Muscle layer of duodenum (tissue), 2 donors: ENCODE data around the gene CORIN.

Experiments
- H3K27ac ChIP-seq: one replicate; pipeline ENCODE4 v1.7.0; 2013; ENCODE audit warnings: mild to moderate bottlenecking, low read length
- H3K27me3 ChIP-seq: one replicate; pipeline ENCODE4 v1.7.0; 2013; ENCODE audit warnings: low read depth, mild to moderate bottlenecking, control low read depth, low read length
- H3K36me3 ChIP-seq, 2 donors: one replicate each; pipeline ENCODE4 v1.7.0; 2013; ENCODE audit warnings: low read length in 2 of 2, control low read depth in 1 of 2, mild to moderate bottlenecking in 1 of 2; ENCODE audit not compliant: insufficient read depth in 2 of 2, control insufficient read depth in 1 of 2
- H3K4me1 ChIP-seq, 2 donors: one replicate each; pipeline ENCODE4 v1.7.0; 2013; ENCODE audit warnings: low read length in 2 of 2, mild to moderate bottlenecking in 2 of 2, control low read depth in 1 of 2, moderate library complexity in 1 of 2; ENCODE audit not compliant: insufficient read depth in 2 of 2, control insufficient read depth in 1 of 2
- H3K4me3 ChIP-seq, 2 donors: one replicate each; pipeline ENCODE4 v1.7.0; 2013; ENCODE audit warnings: low read length in 2 of 2, low read depth in 1 of 2, mild to moderate bottlenecking in 1 of 2
- H3K9me3 ChIP-seq, 2 donors: one replicate each; pipeline ENCODE4 v1.7.0; 2013; ENCODE audit warnings: low read length in 2 of 2, control low read depth in 1 of 2, mild to moderate bottlenecking in 1 of 2; ENCODE audit not compliant: control insufficient read depth in 1 of 2
- donor health status: healthy.

Gene CORIN

DNA sequence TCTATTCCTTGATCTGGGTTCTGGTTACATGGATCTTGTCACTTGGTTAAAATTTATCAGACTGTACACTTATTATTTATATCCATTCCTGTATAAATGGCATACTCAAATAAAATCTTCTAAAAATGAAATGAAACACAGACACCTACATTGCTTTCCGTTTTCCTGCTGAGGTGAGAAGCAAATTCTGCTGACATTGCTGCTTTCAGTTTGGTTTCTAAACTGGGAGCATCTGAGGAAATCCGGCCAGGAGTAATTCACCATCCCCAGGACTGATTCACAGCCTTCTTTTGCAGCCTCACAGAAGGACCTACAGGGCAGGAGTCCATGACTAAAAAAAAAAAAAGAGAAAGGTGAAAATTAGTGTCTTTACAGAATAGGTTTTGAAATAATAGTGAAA, 93.6 kb downstream of the CORIN start:
- H3K4me1 ChIP-seq, result no peaks in the 10 kb centered on the region

GRCh38 chr4:47741200-47741599, 96.7 kb downstream of the CORIN start:
- Histone ChIP-seq H3K4me1 (no peaks in the 10 kb centered on the region), H3K27ac (no peak overlapping the region), H3K9me3 (peaks cover 7 to 8% of the 10 kb centered on the region in 2 donors), H3K4me3 (no peak overlapping the region), H3K36me3 (no peaks in the 10 kb centered on the region), H3K27me3 (no peaks in the 10 kb centered on the region)

More for the DNA sequence above, 93.6 kb downstream of the CORIN start:
- H3K9me3 ChIP-seq, result peaks cover 7 to 8% of the 10 kb centered on the region in 2 donors
- no peaks in the 10 kb centered on the region for H3K36me3 ChIP-seq
- no peak overlapping the region for H3K4me3 ChIP-seq
- H3K27me3 ChIP-seq, result no peaks in the 10 kb centered on the region
- H3K27ac ChIP-seq, result no peak overlapping the region

- H3K27me3 ChIP-seq, result no peaks in the 10 kb centered on the region
- peaks cover 4 to 7% of the 10 kb centered on the region in 2 donors for H3K9me3 ChIP-seq
- H3K27ac ChIP-seq, result no peak overlapping the region
- H3K4me1 ChIP-seq, result no peaks in the 10 kb centered on the region
- H3K4me3 ChIP-seq, result no peak overlapping the region
- H3K36me3 ChIP-seq, result no peaks in the 10 kb centered on the region
These were observed 100.5 kb downstream of the CORIN start for GRCh38 chr4:47737326-47737725.

DNA sequence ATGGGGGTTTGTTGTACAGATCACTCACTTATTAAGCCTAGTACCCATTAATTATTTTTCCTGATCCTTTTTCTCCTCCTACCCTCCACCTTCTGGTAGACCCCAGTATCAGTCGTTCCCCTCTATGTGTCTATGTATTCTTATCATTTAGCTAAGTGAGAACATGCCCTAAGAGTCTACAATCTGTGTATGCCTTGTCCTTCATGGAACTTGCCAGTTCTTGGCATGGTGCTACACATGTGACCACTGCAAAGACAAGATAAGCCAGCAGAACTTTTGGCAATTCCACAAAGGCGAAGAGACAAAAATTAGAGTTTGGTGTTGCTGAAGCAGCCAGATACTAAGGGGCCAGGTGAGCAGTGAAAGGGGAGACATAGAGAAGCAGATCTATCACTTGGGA, 101.3 kb downstream of the CORIN start:
- Histone ChIP-seq H3K27me3 (no peaks in the 10 kb centered on the region), H3K27ac (no peak overlapping the region), H3K36me3 (no peaks in the 10 kb centered on the region), H3K9me3 (peaks cover 4 to 7% of the 10 kb centered on the region in 2 donors), H3K4me1 (no peaks in the 10 kb centered on the region), H3K4me3 (no peak overlapping the region)

DNA sequence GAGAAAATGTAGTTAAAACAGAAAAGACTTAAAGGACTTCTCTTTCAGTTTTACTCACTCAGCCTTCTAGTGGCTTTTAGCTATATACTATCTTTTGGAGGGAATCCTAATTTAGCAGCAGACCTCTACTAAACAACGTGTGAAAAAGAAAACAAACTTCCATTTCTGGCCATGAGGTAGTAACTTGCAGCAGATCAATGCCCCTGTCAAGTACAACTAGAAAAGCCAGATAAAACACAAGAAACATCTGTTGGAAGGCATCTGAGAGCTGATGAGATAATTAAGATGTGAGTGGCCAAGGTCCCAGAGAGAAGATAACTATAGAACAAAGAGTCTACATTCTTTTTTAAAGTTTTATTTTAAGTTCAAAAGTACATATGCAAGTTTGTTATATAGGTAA, 101.7 kb downstream of the CORIN start:
- Histone ChIP-seq H3K9me3 (peaks cover 4 to 7% of the 10 kb centered on the region in 2 donors), H3K27me3 (no peaks in the 10 kb centered on the region), H3K4me1 (no peaks in the 10 kb centered on the region), H3K36me3 (no peaks in the 10 kb centered on the region), H3K4me3 (no peak overlapping the region), H3K27ac (no peak overlapping the region)

DNA sequence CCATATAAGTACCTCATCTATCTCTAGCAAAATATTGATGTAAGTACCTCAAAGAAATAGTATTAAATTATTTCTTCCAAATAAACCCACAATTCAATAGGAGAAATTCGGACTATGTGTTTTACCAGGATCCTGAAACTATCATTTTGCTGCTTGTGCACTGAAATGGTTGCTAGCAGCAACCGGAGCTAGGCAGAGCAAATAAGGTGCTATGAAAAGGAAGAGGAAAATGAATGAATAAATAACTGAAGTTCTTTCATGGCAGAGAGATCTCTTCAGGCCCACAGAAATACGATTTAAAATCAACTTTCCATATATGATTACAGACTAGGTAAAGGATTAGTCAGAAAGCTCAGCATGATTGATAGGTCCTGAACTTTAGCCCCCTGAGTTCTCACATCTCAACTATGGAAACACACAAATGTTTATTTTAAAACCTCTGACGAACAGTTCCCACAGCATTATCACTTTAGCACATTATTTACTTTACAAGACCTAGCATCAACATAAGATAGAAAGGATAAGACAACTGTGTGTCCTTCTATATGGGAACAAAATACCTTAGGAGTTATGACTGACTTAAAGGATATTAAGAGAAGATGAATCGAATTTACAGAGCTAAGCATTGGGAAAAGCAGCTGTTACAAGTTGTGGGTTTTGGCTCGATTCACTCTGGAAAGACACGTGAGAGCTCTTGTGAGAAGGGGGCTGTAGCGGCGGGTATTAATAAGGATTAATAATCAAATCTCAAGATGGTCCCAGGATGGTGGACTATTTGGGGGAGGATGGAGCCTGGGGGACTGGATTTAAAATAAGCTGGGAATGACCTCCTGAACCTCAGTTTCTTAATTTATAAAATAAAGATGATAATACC, 104.3 kb downstream of the CORIN start:
- Histone ChIP-seq H3K27me3 (no peaks in the 10 kb centered on the region), H3K36me3 (no peaks in the 10 kb centered on the region), H3K4me3 (no peak overlapping the region), H3K4me1 (no peaks in the 10 kb centered on the region), H3K9me3 (no peaks in the 10 kb centered on the region), H3K27ac (no peak overlapping the region)

DNA sequence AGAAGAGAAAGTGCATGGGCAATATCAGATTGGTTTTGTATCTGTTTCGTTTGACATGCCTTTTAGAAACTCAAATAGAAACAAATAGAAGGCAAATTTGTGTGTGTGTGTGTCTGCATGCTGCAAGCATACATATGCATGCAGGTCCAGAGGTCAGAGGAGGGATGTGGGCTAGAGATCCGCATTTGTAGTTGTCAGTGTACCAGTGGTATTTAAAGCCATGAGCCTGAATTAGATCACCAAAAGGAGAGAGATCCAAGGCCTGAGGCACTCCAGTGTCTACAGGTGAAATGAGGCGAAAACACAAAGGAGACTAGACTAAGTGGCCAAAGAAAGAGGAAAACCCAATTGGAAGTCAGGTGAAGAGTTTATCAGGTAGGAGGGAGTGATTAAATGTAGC, 106.7 kb downstream of the CORIN start:
- H3K27ac ChIP-seq, result no peak overlapping the region
- no peak overlapping the region for H3K4me3 ChIP-seq
- H3K36me3 ChIP-seq, result no peaks in the 10 kb centered on the region

GRCh38 chr4:47729131-47729680, 108.7 kb downstream of the CORIN start:
- Histone ChIP-seq H3K4me1 (no peaks in the 10 kb centered on the region), H3K36me3 (no peaks in the 10 kb centered on the region), H3K27ac (no peak overlapping the region), H3K27me3 (no peaks in the 10 kb centered on the region), H3K4me3 (no peak overlapping the region), H3K9me3 (no peaks in the 10 kb centered on the region)

More for the DNA sequence above, 106.7 kb downstream of the CORIN start:
- H3K9me3 ChIP-seq, result no peaks in the 10 kb centered on the region
- no peaks in the 10 kb centered on the region for H3K4me1 ChIP-seq
- H3K27me3 ChIP-seq, result no peaks in the 10 kb centered on the region

GRCh38 chr4:47721892-47722575, 115.8 kb downstream of the CORIN start:
- no peaks in the 10 kb centered on the region for H3K9me3 ChIP-seq
- H3K4me1 ChIP-seq, result no peaks in the 10 kb centered on the region
- no peak overlapping the region for H3K27ac ChIP-seq
- no peaks in the 10 kb centered on the region for H3K36me3 ChIP-seq
- H3K4me3 ChIP-seq, result no peak overlapping the region
- no peaks in the 10 kb centered on the region for H3K27me3 ChIP-seq

GRCh38 chr4:47721485-47721884, 116.4 kb downstream of the CORIN start:
- no peaks in the 10 kb centered on the region for H3K36me3 ChIP-seq
- H3K9me3 ChIP-seq, result no peaks in the 10 kb centered on the region
- H3K27me3 ChIP-seq, result no peaks in the 10 kb centered on the region
- no peak overlapping the region for H3K27ac ChIP-seq
- no peak overlapping the region for H3K4me3 ChIP-seq
- no peaks in the 10 kb centered on the region for H3K4me1 ChIP-seq

DNA sequence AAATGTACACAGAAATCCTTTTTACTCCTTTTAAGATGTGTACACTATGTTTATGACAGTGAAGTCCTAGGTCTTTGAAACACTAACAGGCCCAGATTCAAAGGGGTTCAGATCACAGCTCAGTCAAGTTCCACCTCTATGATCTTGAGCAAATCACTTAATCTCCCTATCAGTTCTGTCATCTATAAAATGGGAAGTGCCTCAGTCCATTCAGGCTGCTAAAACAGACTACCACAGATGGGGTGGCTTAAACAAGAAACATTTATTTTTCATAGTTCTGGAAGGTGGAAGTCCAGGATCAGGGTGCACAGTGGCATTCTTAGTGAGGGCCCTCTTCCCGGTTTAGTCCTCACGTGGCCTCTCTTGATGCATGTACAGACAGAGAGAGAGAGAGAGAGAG, 117.1 kb downstream of the CORIN start:
- H3K27ac ChIP-seq, result no peak overlapping the region
- H3K9me3 ChIP-seq, result no peaks in the 10 kb centered on the region
- no peaks in the 10 kb centered on the region for H3K27me3 ChIP-seq

More for the DNA sequence above, 117.1 kb downstream of the CORIN start:
- Histone ChIP-seq H3K4me3 (no peak overlapping the region), H3K4me1 (no peaks in the 10 kb centered on the region), H3K36me3 (no peaks in the 10 kb centered on the region)
